DND-41 (cell line): Measurements from ENCODE around the gene KRT25.

ENCODE experiments used
- ATAC-seq: fragments of 200-7000 bp; cut with Tn5 transposase; 3 replicates; pipeline ENCODE4 v1.9.1; 2021; ENCODE audit warnings: low read depth; ENCODE audit not compliant: insufficient read depth
- DNase-seq: peaks from one replicate; pipeline ENCODE4 v3.0.0-alpha.2; 2020
- H2AFZ ChIP-seq: 2 replicates; pipeline ENCODE4 v1.6.0; 2012; ENCODE audit warnings: low read depth, low read length
- H3K27ac ChIP-seq: 2 replicates; pipeline ENCODE4 v1.5.1; 2012; ENCODE audit warnings: low read length, inconsistent platforms
- H3K27me3 ChIP-seq: fragments of 200-600 bp; sonication (generic); 2 replicates; pipeline ENCODE4 v1.6.0; 2012; ENCODE audit warnings: low read length, mild to moderate bottlenecking, inconsistent platforms; ENCODE audit not compliant: insufficient read depth, poor library complexity
- H3K36me3 ChIP-seq: 2 replicates; pipeline ENCODE4 v1.5.1; 2012; ENCODE audit warnings: low read length, inconsistent platforms; ENCODE audit not compliant: insufficient read depth
- H3K4me1 ChIP-seq: 2 replicates; pipeline ENCODE4 v1.5.1; 2012; ENCODE audit warnings: mild to moderate bottlenecking, low read length; ENCODE audit not compliant: insufficient read depth
- H3K4me2 ChIP-seq: 2 replicates; pipeline ENCODE4 v1.6.0; 2012; ENCODE audit warnings: mild to moderate bottlenecking, moderate library complexity, low read length, inconsistent platforms; ENCODE audit not compliant: insufficient read depth
- H3K4me3 ChIP-seq, 2 experiments: fragments of 200-600 bp in 1 of 2; shearing (Covaris generic) in 1 of 2; 2 replicates each; pipeline ENCODE4 v1.5.1; 2012 to 2016; ENCODE audit warnings: inconsistent platforms in 2 of 2, low read length in 2 of 2, mild to moderate bottlenecking in 2 of 2, low read depth in 1 of 2, moderate library complexity in 1 of 2
- H3K79me2 ChIP-seq: 2 replicates; pipeline ENCODE4 v1.6.0; 2012; ENCODE audit warnings: low read length, inconsistent platforms; ENCODE audit not compliant: insufficient read depth
- H3K9ac ChIP-seq: 2 replicates; pipeline ENCODE4 v1.6.0; 2012; ENCODE audit warnings: low read depth, mild to moderate bottlenecking, inconsistent platforms, low read length, moderate library complexity
- H3K9me3 ChIP-seq: 2 replicates; pipeline ENCODE4 v1.5.1; 2012; ENCODE audit warnings: low read length, moderate library complexity, mild to moderate bottlenecking, inconsistent platforms; ENCODE audit not compliant: insufficient read depth, severe bottlenecking
- H4K20me1 ChIP-seq: 2 replicates; pipeline ENCODE4 v1.6.0; 2012; ENCODE audit warnings: low read length; ENCODE audit not compliant: insufficient read depth
- EZH2 ChIP-seq: IDR thresholded peaks from 3 replicates; pipeline ENCODE4 v1.6.1; 2012; ENCODE audit warnings: borderline replicate concordance, low read depth, mild to moderate bottlenecking, moderate library complexity, low read length, inconsistent platforms; ENCODE audit not compliant: severe bottlenecking
- TF ChIP-seq, protein P1 (sequence below): IDR thresholded peaks from 2 replicates; pipeline ENCODE4 v1.5.1; 2012; ENCODE audit warnings: borderline replicate concordance, low read length, moderate library complexity, mild to moderate bottlenecking; ENCODE audit not compliant: poor library complexity, severe bottlenecking; ENCODE audit errors: extremely low read depth

Gene KRT25

DNA sequence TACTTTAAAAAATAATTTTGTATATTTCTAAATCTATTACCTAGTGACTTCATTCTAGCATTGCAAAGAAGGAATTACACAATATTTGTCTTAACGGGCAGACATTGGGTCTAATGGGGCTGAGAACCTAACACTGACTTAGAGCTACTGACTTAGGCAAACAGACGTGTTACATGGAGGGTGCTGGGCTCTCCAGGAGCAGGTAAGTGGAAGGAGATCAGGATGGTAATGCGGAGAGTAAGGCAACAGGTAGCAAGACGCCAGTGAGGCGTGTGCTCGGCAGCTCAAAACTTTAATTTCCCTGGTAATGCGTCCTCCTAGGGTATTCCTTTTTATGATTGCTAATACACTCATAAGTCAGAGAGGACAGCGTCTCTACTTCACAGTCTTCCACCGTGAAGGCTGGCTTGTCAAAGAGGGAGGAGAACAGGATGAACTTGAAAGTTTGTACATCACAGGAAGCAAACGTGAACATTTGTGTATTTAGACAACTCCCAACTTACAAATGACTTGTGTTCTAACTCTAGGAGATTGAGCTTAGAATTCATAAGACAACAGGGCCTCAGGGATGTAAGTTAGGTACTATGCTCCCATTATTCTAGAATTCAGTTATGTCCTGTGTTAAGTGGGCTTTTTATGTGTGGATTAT lies 40.0 kb upstream of the KRT25 start:
- Histone ChIP-seq H3K79me2 (no peaks in the 10 kb centered on the region), H3K27ac (no peak overlapping the region), H3K4me2 (no peak overlapping the region), H3K4me1 (no peaks in the 10 kb centered on the region), H3K27me3 (peaks cover 38% of the 10 kb centered on the region), H4K20me1 (no peaks in the 10 kb centered on the region), H3K4me3 (no peak overlapping the region), H3K9me3 (no peaks in the 10 kb centered on the region), H3K9ac (no peak overlapping the region), H2AFZ (no peak overlapping the region), H3K36me3 (no peaks in the 10 kb centered on the region)
- no peak for DNase-seq
- no peak for TF ChIP-seq EZH2
- TF ChIP-seq, protein P1, sequence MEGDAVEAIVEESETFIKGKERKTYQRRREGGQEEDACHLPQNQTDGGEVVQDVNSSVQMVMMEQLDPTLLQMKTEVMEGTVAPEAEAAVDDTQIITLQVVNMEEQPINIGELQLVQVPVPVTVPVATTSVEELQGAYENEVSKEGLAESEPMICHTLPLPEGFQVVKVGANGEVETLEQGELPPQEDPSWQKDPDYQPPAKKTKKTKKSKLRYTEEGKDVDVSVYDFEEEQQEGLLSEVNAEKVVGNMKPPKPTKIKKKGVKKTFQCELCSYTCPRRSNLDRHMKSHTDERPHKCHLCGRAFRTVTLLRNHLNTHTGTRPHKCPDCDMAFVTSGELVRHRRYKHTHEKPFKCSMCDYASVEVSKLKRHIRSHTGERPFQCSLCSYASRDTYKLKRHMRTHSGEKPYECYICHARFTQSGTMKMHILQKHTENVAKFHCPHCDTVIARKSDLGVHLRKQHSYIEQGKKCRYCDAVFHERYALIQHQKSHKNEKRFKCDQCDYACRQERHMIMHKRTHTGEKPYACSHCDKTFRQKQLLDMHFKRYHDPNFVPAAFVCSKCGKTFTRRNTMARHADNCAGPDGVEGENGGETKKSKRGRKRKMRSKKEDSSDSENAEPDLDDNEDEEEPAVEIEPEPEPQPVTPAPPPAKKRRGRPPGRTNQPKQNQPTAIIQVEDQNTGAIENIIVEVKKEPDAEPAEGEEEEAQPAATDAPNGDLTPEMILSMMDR = no peak
- ATAC-seq = no peak

DNA sequence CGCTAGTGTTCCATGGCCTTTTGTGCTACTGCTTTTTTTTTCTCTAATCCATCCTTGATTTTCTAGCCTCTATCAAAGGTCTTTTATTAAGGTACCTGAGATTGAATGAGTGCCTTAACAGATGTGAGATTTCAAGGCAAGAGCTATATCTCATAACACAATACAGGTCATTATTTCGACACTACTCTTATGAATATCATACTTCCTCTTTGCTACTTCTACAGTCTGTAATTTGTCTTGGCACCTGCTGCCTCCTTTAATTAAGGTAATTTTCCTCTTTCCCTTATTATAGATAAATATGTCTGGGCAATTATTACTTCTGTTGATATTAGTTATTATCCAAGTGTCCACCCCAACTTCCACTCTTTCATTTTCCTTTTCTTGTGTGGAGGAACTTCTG lies 39.3 kb upstream of the KRT25 start:
- Histone ChIP-seq H3K4me1 (no peaks in the 10 kb centered on the region), H3K9me3 (no peaks in the 10 kb centered on the region), H3K9ac (no peak overlapping the region), H3K27ac (no peak overlapping the region), H4K20me1 (no peaks in the 10 kb centered on the region), H3K27me3 (peaks cover 34% of the 10 kb centered on the region), H3K4me3 (no peak overlapping the region), H3K79me2 (no peaks in the 10 kb centered on the region), H3K36me3 (no peaks in the 10 kb centered on the region), H3K4me2 (no peak overlapping the region), H2AFZ (no peak overlapping the region)
- no peak for ATAC-seq
- no peak for TF ChIP-seq EZH2
- TF ChIP-seq, protein P1 = no peak
- no peak for DNase-seq

DNA sequence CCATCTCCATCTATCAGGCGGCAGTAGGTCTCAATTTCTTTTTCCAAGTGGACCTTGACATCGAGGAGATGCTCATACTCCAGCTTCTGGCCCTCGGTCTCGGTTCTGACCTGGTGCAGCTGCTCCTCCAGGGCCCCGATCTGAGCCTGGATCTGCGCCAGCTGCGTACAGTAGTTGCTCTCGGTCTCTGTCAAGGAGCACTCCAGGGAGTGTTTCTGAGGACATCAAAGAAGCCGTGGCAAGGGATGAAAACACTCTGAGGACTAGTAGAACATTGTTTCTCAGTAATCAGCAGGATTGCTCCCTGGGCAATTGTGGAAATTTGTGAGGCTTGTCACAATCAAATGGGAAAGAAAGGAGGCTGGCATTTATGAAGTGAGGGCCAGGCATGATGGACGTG lies 38.7 kb upstream of the KRT25 start:
- Histone ChIP-seq H3K4me2 (no peak overlapping the region), H3K9me3 (no peaks in the 10 kb centered on the region), H2AFZ (no peak overlapping the region), H3K27me3 (peaks cover 32% of the 10 kb centered on the region), H4K20me1 (no peaks in the 10 kb centered on the region), H3K9ac (no peak overlapping the region), H3K27ac (no peak overlapping the region), H3K36me3 (no peaks in the 10 kb centered on the region), H3K79me2 (no peaks in the 10 kb centered on the region), H3K4me1 (no peaks in the 10 kb centered on the region), H3K4me3 (no peak overlapping the region)
- TF ChIP-seq, protein P1 = no peak
- TF ChIP-seq EZH2 = no peak
- no peak for ATAC-seq
- no peak for DNase-seq
